GM18505 (cell line): ENCODE results near the gene HIGD1B.

Experiments used
- ATAC-seq: cut with Tn5 transposase; IDR thresholded peaks from one replicate; pipeline ENCODE4 v1.9.1; 2021; ENCODE audit not compliant: unreplicated experiment
- POLR2A ChIP-seq: IDR thresholded peaks from 4 replicates; pipeline ENCODE4 v1.6.1; 2011; ENCODE audit warnings: borderline replicate concordance; ENCODE audit not compliant: insufficient read depth, insufficient read length; ENCODE audit errors: extremely low read depth

Gene HIGD1B

GRCh38 chr17:44827863-44828262, 19.8 kb upstream of the HIGD1B start:
- no peak for TF ChIP-seq POLR2A
- ATAC-seq = no peak

GRCh38 chr17:44828919-44829522, 18.7 kb upstream of the HIGD1B start:
- TF ChIP-seq POLR2A = no peak
- ATAC-seq = no peak

- no peak for ATAC-seq
- no peak for TF ChIP-seq POLR2A
Observed at GRCh38 chr17:44829523-44830358, 17.9 kb upstream of the HIGD1B start, which contains the start of gene GJC1. TSS of gene GJC1 (minus strand) at chr17:44830287. CDS start at chr17:44805817, 24,470 bp downstream.

GRCh38 chr17:44830359-44831288, 17.1 kb upstream of the HIGD1B start:
- TF ChIP-seq POLR2A = no peak
- ATAC-seq = no peak

GRCh38 chr17:44831371-44831770, 16.3 kb upstream of the HIGD1B start:
- no peak for TF ChIP-seq POLR2A
- no peak for ATAC-seq

GRCh38 chr17:44832805-44833204, 14.9 kb upstream of the HIGD1B start:
- ATAC-seq = no peak
- no peak for TF ChIP-seq POLR2A

- TF ChIP-seq POLR2A = no peak
- no peak for ATAC-seq
Observed at GRCh38 chr17:44837196-44837595, 10.5 kb upstream of the HIGD1B start.

- ATAC-seq = no peak
- TF ChIP-seq POLR2A = no peak
Observed at GRCh38 chr17:44840274-44840673, 7.4 kb upstream of the HIGD1B start.

- TF ChIP-seq POLR2A = no peak
- no peak for ATAC-seq
Observed at GRCh38 chr17:44840936-44841335, 6.7 kb upstream of the HIGD1B start.

GRCh38 chr17:44842748-44843147, 4.9 kb upstream of the HIGD1B start:
- no peak for TF ChIP-seq POLR2A
- ATAC-seq = no peak

- no peak for ATAC-seq
- no peak for TF ChIP-seq POLR2A
Observed at GRCh38 chr17:44844390-44844830, 3.3 kb upstream of the HIGD1B start.

GRCh38 chr17:44846206-44846605, 1.5 kb upstream of the HIGD1B start:
- ATAC-seq = no peak
- no peak for TF ChIP-seq POLR2A

- no peak for ATAC-seq
- TF ChIP-seq POLR2A = no peak
Observed at GRCh38 chr17:44848257-44848795, 643 bp downstream of the HIGD1B start.
